Skin epidermis (tissue), 12 donors: ENCODE data around the gene DCAF15.
"Not testable (repeated sequence)": the region's sequence is repeated elsewhere in the genome, so short reads cannot be mapped to it uniquely, and the experiment has no call there.

Source experiments
- H3K27ac ChIP-seq, 21 experiments: fragments of 200-600 bp; sonication (generic) in 11 of 21; one replicate each; pipeline ENCODE4 v1.5.0; 2020; ENCODE audit warnings: mild to moderate bottlenecking in 3 of 21, inconsistent platforms in 2 of 21, moderate library complexity in 2 of 21
- H3K4me3 ChIP-seq, 7 experiments: fragments of 200-600 bp; sonication (generic) in 2 of 7; one replicate each; pipeline ENCODE4 v1.5.0; 2020; ENCODE audit warnings: inconsistent platforms in 2 of 7, mild to moderate bottlenecking in 2 of 7, moderate library complexity in 1 of 7

Gene DCAF15

DNA sequence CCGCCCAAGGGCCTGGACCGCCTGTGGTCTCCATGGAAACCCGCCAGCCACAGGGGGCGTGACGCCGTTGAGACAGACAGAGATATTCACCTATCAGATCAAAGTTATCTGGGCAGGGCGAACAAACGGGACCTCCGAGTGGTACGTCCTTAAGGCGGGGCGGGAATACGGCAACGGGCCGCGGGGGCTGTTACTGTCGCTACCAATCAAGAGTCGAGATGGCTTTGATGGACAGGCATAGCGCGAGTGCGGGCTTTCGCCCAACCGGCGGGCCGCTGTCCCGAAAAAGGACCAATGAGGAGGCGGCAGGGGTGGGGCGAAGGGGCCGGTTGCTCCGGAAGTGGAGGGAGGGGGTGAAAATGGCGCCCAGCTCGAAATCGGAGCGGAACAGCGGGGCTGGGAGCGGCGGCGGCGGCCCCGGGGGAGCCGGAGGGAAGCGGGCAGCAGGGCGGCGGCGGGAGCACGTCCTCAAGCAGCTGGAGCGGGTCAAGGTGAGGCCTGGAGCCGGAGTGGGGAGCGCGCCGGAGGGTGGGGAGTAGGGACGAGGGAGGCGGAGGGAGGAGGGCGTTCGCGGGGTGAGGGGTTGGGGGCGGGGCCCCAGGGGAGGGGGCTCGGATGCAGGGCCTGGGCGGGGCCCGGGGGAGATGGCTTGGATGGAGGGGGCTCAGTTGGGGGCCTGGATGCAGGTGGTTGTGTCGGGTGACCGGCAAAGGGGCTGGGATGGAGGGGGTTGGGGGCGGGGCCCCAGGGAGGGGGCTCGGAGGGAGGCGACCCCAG lies at the start of gene DCAF15:
Gene DCAF15, plus strand, starts transcription at position 356 of the 777 bp plus-strand sequence. Its CDS starts 4 bp downstream, at position 360.
- Histone ChIP-seq H3K4me3 (peak within 1 kb of the TSS; percentile 59 to 86 (median 80)), H3K27ac (peak within 1 kb of the TSS; percentile 74 to 98 (median 92))

- no peak overlapping the region for H3K27ac ChIP-seq
- no peak overlapping the region for H3K4me3 ChIP-seq
These were observed 49.2 kb upstream of the DCAF15 start for GRCh38 chr19:13902993-13903555.

DNA sequence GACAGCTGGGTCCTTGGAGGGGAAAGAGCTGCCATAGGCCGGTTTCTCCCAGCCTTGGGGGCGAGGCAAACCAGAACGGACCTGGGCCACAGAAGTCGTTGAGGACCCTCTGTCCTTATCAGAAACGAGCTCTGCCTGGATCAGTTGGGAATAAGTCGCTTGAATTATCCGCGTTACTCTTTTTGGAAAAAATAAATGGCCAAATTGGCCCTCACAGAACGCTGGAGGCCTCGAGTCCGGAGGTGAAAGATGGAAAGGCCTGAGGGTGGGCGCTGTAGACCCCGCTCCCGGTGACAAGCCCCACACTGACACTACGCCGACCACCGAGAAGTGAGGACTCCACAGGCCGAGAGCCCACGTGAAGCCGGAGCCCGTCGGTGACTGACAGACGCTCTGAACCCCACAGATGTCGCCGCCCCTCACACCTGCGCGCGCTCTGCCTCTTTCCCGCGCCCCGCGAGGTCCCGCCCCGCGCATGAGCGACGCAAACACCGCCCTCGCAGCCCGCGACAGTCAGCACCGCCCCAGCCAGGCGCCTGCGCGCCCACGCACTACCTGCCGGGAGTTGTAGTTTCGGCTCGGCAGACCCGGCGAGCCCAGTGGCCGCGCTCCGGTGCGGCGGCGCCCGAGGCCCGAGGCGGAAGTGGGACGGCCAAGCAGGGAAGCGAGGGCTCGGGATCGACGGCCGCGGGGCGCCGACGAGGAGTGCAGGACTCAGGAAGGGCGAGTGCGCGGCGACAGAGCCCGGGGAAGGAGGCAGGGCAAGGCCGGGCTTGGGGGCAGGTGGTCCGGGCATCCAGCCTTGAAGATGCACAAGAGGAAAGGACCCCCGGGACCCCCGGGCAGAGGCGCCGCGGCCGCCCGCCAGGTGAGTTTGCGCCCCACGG lies 46.4 kb upstream of the DCAF15 start, which contains the start of the genes BRME1 and CC2D1A:
Gene BRME1, minus strand, starts transcription at position 484 of the 887 bp plus-strand sequence. CDS start 1,225 bp downstream, outside the sequence.
Gene CC2D1A, plus strand, starts transcription at position 568 of the 887 bp plus-strand sequence. Its CDS starts 241 bp downstream, at position 809.
- Histone ChIP-seq H3K27ac (peak within 1 kb of the TSS; percentile 51 to 95 (median 90)), H3K4me3 (peak within 1 kb of the TSS; percentile 59 to 98 (median 84))

DNA sequence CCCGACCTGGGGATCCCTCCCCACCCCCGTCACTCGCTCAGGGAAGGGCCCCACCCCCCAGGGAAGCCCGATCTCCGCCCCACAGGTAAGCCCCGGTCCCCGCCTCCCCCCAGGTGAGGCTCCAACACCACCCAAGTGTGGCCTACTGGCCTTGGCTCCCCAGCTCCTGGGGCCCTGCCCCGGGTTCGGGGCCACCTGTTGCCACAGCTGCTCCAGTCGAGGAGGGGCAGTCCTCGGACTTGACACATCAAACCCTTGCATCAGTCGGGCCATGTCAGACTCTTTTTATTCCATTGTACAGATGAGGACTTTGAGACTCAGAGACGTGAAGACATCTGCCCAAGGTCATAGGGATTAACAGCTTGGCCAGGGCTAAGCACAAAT lies 45.8 kb upstream of the DCAF15 start:
- H3K4me3 ChIP-seq: peak overlapping the region; percentile 59 to 98 (median 84)
- H3K27ac ChIP-seq: peak overlapping the region; percentile 51 to 95 (median 90)

DNA sequence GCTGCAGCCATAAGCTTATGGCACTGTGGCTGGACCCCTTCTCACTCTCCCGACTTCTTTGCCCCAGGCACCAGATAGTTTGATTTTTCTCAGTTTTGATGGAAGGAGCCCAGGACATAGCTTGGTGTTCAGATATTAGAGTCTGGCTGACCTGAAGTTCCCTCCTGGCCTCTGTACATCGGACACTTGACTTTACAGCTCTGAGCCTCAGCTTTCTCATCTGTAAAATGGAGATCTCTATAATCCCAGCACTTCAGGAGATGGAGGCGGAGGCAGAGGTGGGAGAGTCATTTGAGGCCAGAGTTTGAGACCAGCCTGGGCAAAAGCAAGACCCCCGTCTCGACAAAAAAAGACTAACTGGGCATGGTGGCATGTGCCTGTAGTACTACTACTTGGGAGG lies 45.4 kb upstream of the DCAF15 start:
- peak overlapping the region; percentile 59 to 98 (median 84) for H3K4me3 ChIP-seq
- peak overlapping the region in 12 of 21 experiments; percentile 81 to 95 (median 94) for H3K27ac ChIP-seq

DNA sequence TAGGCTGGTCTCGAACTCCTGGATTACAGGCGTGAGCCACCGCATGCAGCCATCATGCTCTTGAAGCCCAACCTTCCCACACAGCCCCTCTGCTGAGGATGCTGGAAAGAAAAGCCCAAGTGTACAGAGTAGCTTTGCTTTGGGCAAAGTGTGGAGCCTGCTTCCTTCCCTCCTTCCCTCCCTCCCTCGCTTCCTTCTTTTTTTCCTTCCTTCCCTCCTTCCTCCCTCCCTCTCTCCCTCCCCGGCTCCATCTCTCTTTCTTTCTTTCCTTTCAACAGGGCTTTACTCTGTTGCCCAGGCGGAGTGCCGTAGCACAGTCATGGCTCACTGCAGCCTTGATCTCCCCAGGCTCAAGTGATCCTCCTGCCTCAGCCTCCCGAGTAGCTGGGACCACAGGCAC lies 43.6 kb upstream of the DCAF15 start:
- Histone ChIP-seq H3K27ac (no peak overlapping the region), H3K4me3 (no peak overlapping the region)

GRCh38 chr19:13909430-13909829 lies 42.9 kb upstream of the DCAF15 start:
- no peak overlapping the region for H3K27ac ChIP-seq
- H3K4me3 ChIP-seq: no peak overlapping the region

DNA sequence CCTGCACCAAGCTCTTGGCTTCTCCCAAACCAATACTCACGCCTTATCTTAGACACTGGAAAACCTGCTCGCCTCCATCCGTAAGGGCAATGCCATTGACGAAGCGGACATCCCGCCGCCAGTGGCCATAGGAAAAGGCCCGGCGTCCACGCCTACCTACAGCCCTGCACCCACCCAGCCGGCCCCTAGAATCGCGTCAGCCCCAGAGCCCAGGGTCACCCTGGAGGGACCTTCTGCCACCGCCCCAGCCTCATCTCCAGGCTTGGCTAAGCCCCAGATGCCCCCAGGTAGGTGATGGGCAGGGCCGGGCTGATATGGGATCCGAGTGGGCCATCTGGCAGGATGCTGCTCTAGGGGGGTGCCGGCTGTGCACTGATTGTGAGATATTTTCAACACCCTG lies 39.0 kb upstream of the DCAF15 start:
- Histone ChIP-seq H3K4me3 (no peak overlapping the region), H3K27ac (no peak overlapping the region)

GRCh38 chr19:13914777-13915176 lies 37.5 kb upstream of the DCAF15 start:
- H3K4me3 ChIP-seq: no peak overlapping the region
- no peak overlapping the region for H3K27ac ChIP-seq

DNA sequence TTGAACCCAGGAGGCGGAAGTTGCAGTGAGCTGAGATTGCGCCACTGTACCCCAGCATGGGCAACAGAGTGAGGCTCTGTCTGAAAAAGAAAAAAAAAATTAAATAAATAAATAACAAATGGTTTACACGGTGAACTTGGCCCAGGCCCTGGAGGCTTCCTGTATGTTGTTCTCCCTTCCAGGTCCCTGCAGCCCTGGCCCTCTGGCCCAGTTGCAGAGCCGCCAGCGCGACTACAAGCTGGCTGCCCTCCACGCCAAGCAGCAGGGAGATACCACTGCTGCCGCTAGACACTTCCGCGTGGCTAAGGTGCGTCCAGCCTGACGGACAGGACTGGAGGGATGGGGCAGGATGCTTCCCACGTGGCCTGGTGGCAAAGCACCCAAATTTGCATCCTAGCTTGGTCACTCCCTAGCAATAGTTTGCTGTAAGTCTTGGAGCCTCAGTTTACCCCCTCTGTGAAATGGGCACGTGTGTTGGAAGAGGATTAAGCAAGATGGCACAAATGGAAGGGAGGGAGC lies 34.4 kb upstream of the DCAF15 start:
- peak overlapping the region in 1 of 21 experiments; percentile 1 for H3K27ac ChIP-seq
- H3K4me3 ChIP-seq: no peak overlapping the region

GRCh38 chr19:13918726-13919411 lies 33.4 kb upstream of the DCAF15 start:
- Histone ChIP-seq H3K27ac (peak overlapping the region in 1 of 21 experiments; percentile 1), H3K4me3 (no peak overlapping the region)

- no peak overlapping the region for H3K4me3 ChIP-seq
- no peak overlapping the region for H3K27ac ChIP-seq
These were observed 31.8 kb upstream of the DCAF15 start for GRCh38 chr19:13920524-13920923.

DNA sequence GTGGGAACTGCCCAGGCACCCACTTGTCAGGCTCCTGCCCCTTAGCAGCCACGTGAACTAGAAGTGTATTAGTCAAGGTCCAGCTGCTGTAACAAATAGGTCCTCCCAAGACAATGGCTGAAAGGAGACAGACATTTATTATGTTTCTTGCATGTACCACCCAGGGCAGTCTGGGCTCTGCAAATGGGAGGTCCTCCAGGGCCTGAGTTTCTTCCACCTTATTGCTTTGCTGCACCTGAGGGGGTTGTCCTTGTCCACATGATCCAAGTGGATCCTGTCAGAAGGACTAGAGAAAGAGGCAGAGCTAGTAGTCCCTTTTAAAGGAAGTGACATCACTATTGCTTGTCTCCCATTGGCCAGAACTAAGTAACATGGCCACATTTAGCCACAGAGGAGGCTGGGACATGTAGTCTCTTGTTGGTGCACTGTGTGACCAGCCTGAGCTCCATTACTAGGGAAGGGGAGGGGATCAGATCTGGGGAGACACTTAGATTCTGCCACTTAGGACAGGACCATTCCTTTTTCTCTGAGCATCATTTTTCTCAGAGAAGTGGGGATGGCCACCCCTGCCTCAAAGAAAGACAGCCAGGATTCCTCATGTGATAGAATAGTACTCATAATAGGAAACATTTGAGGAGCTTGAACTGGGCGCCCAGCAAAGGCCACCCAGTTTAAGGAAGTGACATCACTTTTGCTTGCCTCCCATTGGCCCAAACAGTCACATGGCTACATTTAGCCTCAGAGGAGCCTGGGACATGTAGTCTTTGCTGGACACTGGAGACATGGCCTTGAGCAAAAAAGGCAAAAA lies 31.2 kb upstream of the DCAF15 start:
- Histone ChIP-seq H3K27ac (no peak overlapping the region), H3K4me3 (no peak overlapping the region)

GRCh38 chr19:13922118-13922517 lies 30.2 kb upstream of the DCAF15 start:
- H3K4me3 ChIP-seq, H3K27ac ChIP-seq: not testable (repeated sequence)

- no peak overlapping the region for H3K4me3 ChIP-seq
- no peak overlapping the region for H3K27ac ChIP-seq
These were observed 28.9 kb upstream of the DCAF15 start for GRCh38 chr19:13923194-13923987.

DNA sequence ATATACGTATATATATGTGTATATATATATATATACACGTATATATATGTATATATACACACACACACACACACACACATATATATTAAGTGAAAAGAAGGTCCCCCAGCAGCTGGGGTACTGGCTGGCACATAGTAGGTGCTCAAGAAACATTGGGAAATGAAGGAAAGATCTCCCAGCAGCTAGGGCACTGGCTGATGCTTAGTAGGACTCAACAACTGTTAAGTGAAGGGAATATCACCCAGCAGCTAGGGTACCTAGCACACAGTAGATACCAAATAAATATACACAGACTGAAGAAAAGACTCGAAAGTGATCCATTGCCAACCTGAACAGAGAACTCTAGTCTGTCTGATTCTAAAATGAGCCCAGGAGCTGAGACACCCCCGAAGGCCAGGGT lies 26.3 kb upstream of the DCAF15 start:
- Histone ChIP-seq H3K27ac (no peak overlapping the region), H3K4me3 (no peak overlapping the region)

- Histone ChIP-seq H3K27ac (no peak overlapping the region), H3K4me3 (no peak overlapping the region)
These were observed 25.6 kb upstream of the DCAF15 start for GRCh38 chr19:13926715-13927114.

DNA sequence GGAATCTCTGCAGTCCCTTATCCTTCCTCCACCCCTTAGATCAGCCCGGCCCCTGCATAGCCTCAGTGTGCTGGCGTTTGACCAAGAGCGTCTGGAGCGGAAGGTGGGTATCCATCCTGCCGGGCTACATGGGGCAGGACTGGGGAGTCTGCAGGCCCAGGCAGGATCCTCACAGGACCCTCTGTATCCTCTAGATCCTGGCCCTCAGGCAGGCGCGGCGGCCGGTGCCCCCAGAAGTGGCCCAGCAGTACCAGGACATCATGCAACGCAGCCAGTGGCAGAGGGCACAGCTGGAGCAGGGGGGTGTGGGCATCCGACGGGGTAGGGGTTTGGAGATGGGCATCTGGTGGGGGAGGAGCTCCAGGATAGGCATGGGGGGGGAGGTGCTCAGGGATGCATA lies 23.0 kb upstream of the DCAF15 start:
- H3K27ac ChIP-seq: no peak overlapping the region
- H3K4me3 ChIP-seq: no peak overlapping the region
